Mucosa of descending colon (tissue), 3 donors: ENCODE measurements around the gene PTPRD. TPM values are rescaled to one million over a fixed set of nuclear protein-coding genes. Genes with fewer than 3 reads are reported as not detected.

Source experiments
- ATAC-seq: fragments of 200-7000 bp; cut with Tn5 transposase; one replicate; pipeline ENCODE4 v1.9.1; 2020; ENCODE audit warnings: mild to moderate bottlenecking, moderate library complexity
- DNase-seq, 3 donors: peaks; one replicate each; pipeline ENCODE4 v3.0.0-alpha.2; 2020
- H3K36me3 ChIP-seq: fragments of 200-600 bp; one replicate; pipeline ENCODE4 v1.8.0; 2021; ENCODE audit warnings: low read depth, mild to moderate bottlenecking
- H3K4me1 ChIP-seq: fragments of 200-600 bp; one replicate; pipeline ENCODE4 v1.8.0; 2021; ENCODE audit warnings: low read depth, mild to moderate bottlenecking
- H3K4me3 ChIP-seq: fragments of 200-600 bp; one replicate; pipeline ENCODE4 v1.8.0; 2021; ENCODE audit warnings: mild to moderate bottlenecking
- H3K9me3 ChIP-seq: fragments of 200-600 bp; one replicate; pipeline ENCODE4 v1.8.0; 2021; ENCODE audit warnings: mild to moderate bottlenecking
- CTCF ChIP-seq: fragments of 200-600 bp; IDR thresholded peaks from one replicate; pipeline ENCODE4 v1.8.0; 2022; ENCODE audit warnings: antibody characterized with exemption, mild to moderate bottlenecking
- intact Hi-C, 2 donors: fragments of 100-400 bp; cut with DNase I in 1 of 2; cut with micrococcal nuclease in 1 of 2; formaldehyde crosslinking; loops; one replicate each; pipeline versions ENCODE4 v1.11.0 to v1.11.1; 2022; cut with DNase I, micrococcal nuclease
- total RNA-seq, 3 donors: library from RNA; stranded (reverse); fragmentation: NEBNext Ultra II Directional in 2 of 3; extraction: Animal tissue kit (Norgen Biotek cat#: 25700) in 2 of 3; gene quantifications; one replicate each; pipeline versions ENCODE4 v1.2.1 to v1.2.4, GENCODE V29; 2021 to 2023
- donor health status: DM: no; HTN: no; CAD: no; lungs with moderate emphysema.
- donor health status: DM: no; HTN: no; CAD: no.
- donor health status: DM: no; HTN: yes; CAD: no.

PTPRD gene
- total RNA-seq, 3 donors from 2014 or later = 52.7 to 128 (median 113) TPM

GRCh38 chr9:8852301-8852864 lies 1760.4 kb downstream of the PTPRD start:
- no peaks in the 10 kb centered on the region for H3K36me3 ChIP-seq
- intact Hi-C loops = no loop called here

GRCh38 chr9:8850914-8851313 lies 1761.9 kb downstream of the PTPRD start:
- no peaks in the 10 kb centered on the region for H3K36me3 ChIP-seq
- no peaks in the 10 kb centered on the region for H3K9me3 ChIP-seq
- H3K4me1 ChIP-seq = no peaks in the 10 kb centered on the region
- no peak overlapping the region for H3K4me3 ChIP-seq
- no peak for ATAC-seq
- TF ChIP-seq CTCF = no peak
- intact Hi-C loops = no loop called here
- DNase-seq = no peak

More at GRCh38 chr9:8852301-8852864, 1760.4 kb downstream of the PTPRD start:
- Histone ChIP-seq H3K9me3 (no peaks in the 10 kb centered on the region), H3K4me1 (no peaks in the 10 kb centered on the region), H3K4me3 (no peak overlapping the region)
- no peak for TF ChIP-seq CTCF
- DNase-seq = no peak
- no peak for ATAC-seq

- H3K36me3 ChIP-seq = no peaks in the 10 kb centered on the region
Measured at GRCh38 chr9:8845808-8846207, 1767.0 kb downstream of the PTPRD start.

GRCh38 chr9:8845376-8845775 lies 1767.4 kb downstream of the PTPRD start:
- ATAC-seq = peak; percentile 74
- H3K36me3 ChIP-seq = no peaks in the 10 kb centered on the region
- H3K4me1 ChIP-seq = no peaks in the 10 kb centered on the region
- no peaks in the 10 kb centered on the region for H3K9me3 ChIP-seq
- intact Hi-C loops = no loop called here
- peak in 2 of 3 donors; percentile 21 to 28 for DNase-seq
- TF ChIP-seq CTCF = no peak
- H3K4me3 ChIP-seq = no peak overlapping the region

More at GRCh38 chr9:8845808-8846207, 1767.0 kb downstream of the PTPRD start:
- no peaks in the 10 kb centered on the region for H3K4me1 ChIP-seq
- H3K9me3 ChIP-seq = no peaks in the 10 kb centered on the region
- DNase-seq (no peak), ATAC-seq (no peak)
- H3K4me3 ChIP-seq = no peak overlapping the region
- no peak for TF ChIP-seq CTCF
- intact Hi-C loops = no loop called here

GRCh38 chr9:8844549-8844948 lies 1768.3 kb downstream of the PTPRD start:
- intact Hi-C loops = no loop called here
- ATAC-seq (no peak), DNase-seq (no peak)
- Histone ChIP-seq H3K4me1 (no peaks in the 10 kb centered on the region), H3K36me3 (no peaks in the 10 kb centered on the region), H3K9me3 (no peaks in the 10 kb centered on the region), H3K4me3 (no peak overlapping the region)
- TF ChIP-seq CTCF = no peak
